ENCODE results near the gene SLC35G3.
A peak's percentile ranks its signal among the peaks of the same experiment; 100 is the strongest.
"Not testable (repeated sequence)": the region's sequence is repeated elsewhere in the genome, so short reads cannot be mapped to it uniquely, and the experiment has no call there.

The SLC35G3 gene

GRCh38 chr17:35194001-35194400 lies at the start of gene SLC35G3:
Gene SLC35G3, minus strand, starts transcription at chr17:35194393. Its CDS starts 86 bp downstream, at chr17:35194307.
- H3K4me3 ChIP-seq (ENCODE audit: low read depth, low read length), result not testable (repeated sequence)

GRCh38 chr17:35243561-35244340 lies 49.6 kb upstream of the SLC35G3 start:
- peak overlapping the region; percentile 84 for H3K4me3 ChIP-seq (ENCODE audit: low read depth, low read length)
- TF ChIP-seq CTCF (IDR thresholded peaks at IDR 0.05; ENCODE audit: borderline replicate concordance, insufficient read depth, low read depth, low read length), result no peak

- TF ChIP-seq CTCF (IDR thresholded peaks at IDR 0.05; ENCODE audit: borderline replicate concordance, insufficient read depth, low read depth, low read length), result no peak
- peak within 1 kb of the TSS; percentile 84 for H3K4me3 ChIP-seq (ENCODE audit: low read depth, low read length)
Measured at GRCh38 chr17:35242805-35243560, 48.8 kb upstream of the SLC35G3 start, which contains the start of gene SLFN5. Gene SLFN5, plus strand, starts transcription at chr17:35243072. Its CDS starts 15,619 bp downstream, at chr17:35258691.

GRCh38 chr17:35242158-35242804 lies 48.1 kb upstream of the SLC35G3 start:
- peak overlapping the region; percentile 84 for H3K4me3 ChIP-seq (ENCODE audit: low read depth, low read length)
- TF ChIP-seq CTCF (IDR thresholded peaks at IDR 0.05; ENCODE audit: borderline replicate concordance, insufficient read depth, low read depth, low read length), result peak; percentile 57

- H3K4me3 ChIP-seq (ENCODE audit: low read depth, low read length), result no peak overlapping the region
- no peak for TF ChIP-seq CTCF (IDR thresholded peaks at IDR 0.05; ENCODE audit: borderline replicate concordance, insufficient read depth, low read depth, low read length)
Measured at GRCh38 chr17:35241520-35241919, 47.3 kb upstream of the SLC35G3 start.

GRCh38 chr17:35240861-35241260 lies 46.7 kb upstream of the SLC35G3 start:
- H3K4me3 ChIP-seq (ENCODE audit: low read depth, low read length), result no peak overlapping the region
- no peak for TF ChIP-seq CTCF (IDR thresholded peaks at IDR 0.05; ENCODE audit: borderline replicate concordance, insufficient read depth, low read depth, low read length)

- TF ChIP-seq CTCF (IDR thresholded peaks at IDR 0.05; ENCODE audit: borderline replicate concordance, insufficient read depth, low read depth, low read length), result no peak
Measured at GRCh38 chr17:35239823-35240222, 45.6 kb upstream of the SLC35G3 start.

More at GRCh38 chr17:35239823-35240222, 45.6 kb upstream of the SLC35G3 start:
- no peak overlapping the region for H3K4me3 ChIP-seq (ENCODE audit: low read depth, low read length)

Measured in GM12875 (cell line).